Left ventricle myocardium inferior (tissue), 1 donor: ENCODE data around the gene METAP1. TPM values are rescaled to one million over a fixed set of nuclear protein-coding genes. Genes with fewer than 3 reads are reported as not detected.
"Not testable (repeated sequence)": the region's sequence is repeated elsewhere in the genome, so short reads cannot be mapped to it uniquely, and the experiment has no call there.

ENCODE experiments used
- DNase-seq: peaks from one replicate; pipeline ENCODE4 v3.0.0-alpha.2; 2020
- H3K27ac ChIP-seq: fragments of 200-600 bp; replicated peaks from 2 replicates; pipeline ENCODE4 v1.8.0; 2021
- H3K27me3 ChIP-seq: fragments of 200-600 bp; 2 replicates; pipeline ENCODE4 v1.8.0; 2021; ENCODE audit warnings: low read depth
- H3K36me3 ChIP-seq: fragments of 200-600 bp; 2 replicates; pipeline ENCODE4 v1.8.0; 2021
- H3K4me1 ChIP-seq: fragments of 200-600 bp; 2 replicates; pipeline ENCODE4 v1.8.0; 2021
- H3K4me3 ChIP-seq: fragments of 200-600 bp; 2 replicates; pipeline ENCODE4 v1.8.0; 2021; ENCODE audit warnings: mild to moderate bottlenecking, moderate library complexity
- H3K9me3 ChIP-seq: fragments of 200-600 bp; replicated peaks from 2 replicates; pipeline ENCODE4 v1.8.0; 2021
- intact Hi-C: fragments of 100-400 bp; cut with micrococcal nuclease; formaldehyde crosslinking; loops from one replicate; pipeline ENCODE4 v1.11.0; 2022
- total RNA-seq: library from RNA; stranded (reverse); fragmentation: NEBNext Ultra II Directional; extraction: Animal tissue kit (Norgen Biotek cat#: 25700); gene quantifications from one replicate; pipeline ENCODE4 v1.2.1, GENCODE V29; 2021
- TF ChIP-seq, protein P1 (sequence below): fragments of 200-600 bp; IDR thresholded peaks from 2 replicates; pipeline ENCODE4 v1.8.0; 2021; ENCODE audit warnings: antibody characterized with exemption, mild to moderate bottlenecking, borderline replicate concordance
- donor health status: DM: no; HTN: yes; CAD: no; lungs with severe emphysema.

METAP1 gene
- total RNA-seq, 1 donor from 2014 or later, result 50.8 TPM

DNA sequence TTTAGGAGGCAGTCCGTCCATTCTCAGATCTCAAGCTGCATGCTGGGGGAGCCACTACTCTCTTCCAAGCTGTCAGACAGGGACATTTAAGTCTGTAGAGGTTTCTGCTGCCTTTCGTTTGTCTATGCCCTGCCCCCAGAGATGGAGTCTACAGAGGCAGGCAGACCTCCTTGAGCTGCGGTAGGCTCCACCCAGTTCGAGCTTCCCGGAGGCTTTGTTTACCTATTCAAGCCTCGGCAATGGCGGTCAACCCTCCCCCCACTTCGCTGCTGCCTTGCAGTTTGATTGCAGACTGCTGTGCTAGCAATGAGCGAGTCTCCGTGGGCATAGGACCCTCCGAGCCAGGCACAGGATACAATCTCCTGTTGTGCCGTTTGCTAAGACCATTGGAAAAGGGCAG lies 103.8 kb downstream of the METAP1 start:
- H3K4me3 ChIP-seq, result no peak overlapping the region
- DNase-seq, result no peak
- H3K4me1 ChIP-seq, result no peaks in the 10 kb centered on the region
- no peak overlapping the region for H3K27ac ChIP-seq
- TF ChIP-seq, protein P1, sequence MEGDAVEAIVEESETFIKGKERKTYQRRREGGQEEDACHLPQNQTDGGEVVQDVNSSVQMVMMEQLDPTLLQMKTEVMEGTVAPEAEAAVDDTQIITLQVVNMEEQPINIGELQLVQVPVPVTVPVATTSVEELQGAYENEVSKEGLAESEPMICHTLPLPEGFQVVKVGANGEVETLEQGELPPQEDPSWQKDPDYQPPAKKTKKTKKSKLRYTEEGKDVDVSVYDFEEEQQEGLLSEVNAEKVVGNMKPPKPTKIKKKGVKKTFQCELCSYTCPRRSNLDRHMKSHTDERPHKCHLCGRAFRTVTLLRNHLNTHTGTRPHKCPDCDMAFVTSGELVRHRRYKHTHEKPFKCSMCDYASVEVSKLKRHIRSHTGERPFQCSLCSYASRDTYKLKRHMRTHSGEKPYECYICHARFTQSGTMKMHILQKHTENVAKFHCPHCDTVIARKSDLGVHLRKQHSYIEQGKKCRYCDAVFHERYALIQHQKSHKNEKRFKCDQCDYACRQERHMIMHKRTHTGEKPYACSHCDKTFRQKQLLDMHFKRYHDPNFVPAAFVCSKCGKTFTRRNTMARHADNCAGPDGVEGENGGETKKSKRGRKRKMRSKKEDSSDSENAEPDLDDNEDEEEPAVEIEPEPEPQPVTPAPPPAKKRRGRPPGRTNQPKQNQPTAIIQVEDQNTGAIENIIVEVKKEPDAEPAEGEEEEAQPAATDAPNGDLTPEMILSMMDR, result no peak
- no peaks in the 10 kb centered on the region for H3K27me3 ChIP-seq
- intact Hi-C loops, result no loop called here
- H3K36me3 ChIP-seq, result no peaks in the 10 kb centered on the region
- no peaks in the 10 kb centered on the region for H3K9me3 ChIP-seq

DNA sequence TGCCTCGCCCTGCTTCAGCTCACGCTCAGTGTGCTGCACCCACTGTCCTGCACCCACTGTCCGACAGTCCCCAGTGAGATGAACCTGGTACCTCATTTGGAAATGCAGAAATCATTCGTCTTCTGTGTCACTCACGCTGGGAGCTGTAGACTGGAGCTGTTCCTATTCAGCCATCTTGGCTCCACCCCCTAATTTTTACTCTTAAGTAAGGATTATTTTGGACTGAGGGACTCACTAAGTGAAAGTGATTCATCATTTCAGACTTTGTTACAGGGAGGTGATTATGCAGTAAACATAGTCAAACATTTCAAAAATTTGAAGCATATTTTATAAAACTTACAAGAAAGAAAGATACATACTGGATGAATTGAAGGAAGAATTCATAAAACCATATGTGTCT lies 104.3 kb downstream of the METAP1 start:
- H3K27ac ChIP-seq, intact Hi-C loops, DNase-seq, H3K36me3 ChIP-seq, H3K4me1 ChIP-seq, H3K9me3 ChIP-seq, H3K4me3 ChIP-seq, H3K27me3 ChIP-seq: not testable (repeated sequence)

DNA sequence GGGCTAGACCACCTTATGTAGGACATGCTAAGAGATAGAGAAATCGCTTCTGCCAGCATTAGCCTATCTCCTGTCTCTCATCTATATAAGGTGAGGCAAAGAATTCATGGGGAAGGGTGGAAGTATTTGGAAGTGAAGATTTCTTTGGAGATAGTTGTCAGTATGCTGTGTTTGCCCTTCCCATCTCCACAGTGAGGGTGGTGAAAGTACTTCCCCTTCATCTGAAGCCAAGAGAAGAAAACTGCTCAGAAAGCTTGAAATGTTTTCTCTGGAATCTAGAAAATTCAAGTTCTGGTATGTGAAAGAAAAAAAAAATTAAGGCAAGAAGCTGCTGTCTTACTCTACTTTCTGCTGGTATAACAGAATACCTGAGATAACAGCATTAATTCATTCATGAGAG lies 105.4 kb downstream of the METAP1 start:
- Histone ChIP-seq H3K4me3 (no peak overlapping the region), H3K27me3 (no peaks in the 10 kb centered on the region), H3K4me1 (no peaks in the 10 kb centered on the region), H3K9me3 (no peaks in the 10 kb centered on the region), H3K27ac (no peak overlapping the region), H3K36me3 (no peaks in the 10 kb centered on the region)
- TF ChIP-seq, protein P1, result no peak
- intact Hi-C loops, result no loop called here
- DNase-seq, result no peak

DNA sequence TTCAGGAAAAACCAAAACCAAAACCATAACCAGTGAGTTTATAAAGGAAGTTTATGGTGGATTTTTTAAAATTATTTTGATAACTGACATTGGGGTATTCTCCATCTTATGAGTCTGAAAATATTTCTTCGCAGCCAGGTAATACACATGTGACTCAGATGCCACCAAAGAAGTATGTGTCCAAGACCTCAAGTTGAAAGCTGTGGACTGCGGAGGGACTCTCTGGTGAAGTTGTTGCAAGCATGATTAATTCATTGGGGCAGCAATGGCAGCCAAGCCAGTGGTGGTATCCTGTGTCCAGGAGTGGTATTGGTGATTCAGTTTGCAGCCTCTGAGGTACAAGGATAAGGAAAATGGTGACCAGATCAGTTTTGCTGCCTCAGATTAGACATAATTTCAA lies 107.1 kb downstream of the METAP1 start:
- Histone ChIP-seq H3K4me3 (no peak overlapping the region), H3K9me3 (no peaks in the 10 kb centered on the region), H3K27me3 (no peaks in the 10 kb centered on the region), H3K36me3 (no peaks in the 10 kb centered on the region), H3K27ac (no peak overlapping the region), H3K4me1 (no peaks in the 10 kb centered on the region)
- TF ChIP-seq, protein P1, result no peak
- no peak for DNase-seq
- intact Hi-C loops, result no loop called here

DNA sequence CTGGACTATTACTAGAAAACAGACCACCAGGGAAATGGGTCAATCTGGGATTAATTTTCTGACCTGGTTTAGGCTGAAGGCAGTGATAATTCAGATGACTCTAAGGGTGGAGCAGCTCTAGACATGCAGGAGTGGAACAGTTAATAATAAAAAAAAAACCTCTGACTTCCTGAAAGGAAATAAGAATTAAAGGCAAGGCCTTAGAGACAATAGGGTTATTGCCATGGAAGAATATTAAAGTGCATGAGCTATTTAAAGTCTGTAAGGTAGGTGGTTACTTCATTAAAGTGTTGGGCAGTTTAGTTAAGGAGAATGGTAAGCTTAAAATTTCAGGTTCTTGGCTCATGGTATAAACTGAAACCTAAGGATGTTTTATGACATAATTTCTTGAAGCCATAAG lies 107.6 kb downstream of the METAP1 start:
- H3K27me3 ChIP-seq, result no peaks in the 10 kb centered on the region
- no peaks in the 10 kb centered on the region for H3K4me1 ChIP-seq
- no peaks in the 10 kb centered on the region for H3K9me3 ChIP-seq
- DNase-seq, result no peak
- TF ChIP-seq, protein P1, result no peak
- no peak overlapping the region for H3K27ac ChIP-seq
- H3K4me3 ChIP-seq, result no peak overlapping the region
- intact Hi-C loops, result no loop called here
- H3K36me3 ChIP-seq, result no peaks in the 10 kb centered on the region

DNA sequence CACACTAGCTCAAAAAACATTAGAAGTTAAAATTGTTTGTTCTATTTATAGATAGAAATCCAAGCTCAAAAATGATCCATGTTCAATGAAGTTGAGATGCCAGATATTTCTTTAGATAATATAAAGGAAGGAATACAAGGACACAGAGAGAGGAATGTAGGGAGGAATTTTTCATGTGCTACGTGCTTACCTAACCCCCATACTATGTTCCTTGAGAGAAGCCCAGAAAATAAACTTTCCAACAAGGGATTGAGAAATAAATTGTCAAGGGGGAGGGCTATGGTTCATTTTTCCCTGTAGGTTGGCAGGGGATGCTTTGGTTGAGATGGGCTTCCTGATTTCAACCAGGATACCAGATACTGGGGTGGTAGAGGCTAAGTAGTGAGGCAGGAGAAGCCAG lies 108.6 kb downstream of the METAP1 start:
- no peaks in the 10 kb centered on the region for H3K27me3 ChIP-seq
- intact Hi-C loops, result no loop called here
- H3K27ac ChIP-seq, result no peak overlapping the region
- H3K9me3 ChIP-seq, result no peaks in the 10 kb centered on the region
- H3K4me1 ChIP-seq, result no peaks in the 10 kb centered on the region
- H3K4me3 ChIP-seq, result no peak overlapping the region
- H3K36me3 ChIP-seq, result no peaks in the 10 kb centered on the region
- DNase-seq, result no peak
- TF ChIP-seq, protein P1, result no peak

DNA sequence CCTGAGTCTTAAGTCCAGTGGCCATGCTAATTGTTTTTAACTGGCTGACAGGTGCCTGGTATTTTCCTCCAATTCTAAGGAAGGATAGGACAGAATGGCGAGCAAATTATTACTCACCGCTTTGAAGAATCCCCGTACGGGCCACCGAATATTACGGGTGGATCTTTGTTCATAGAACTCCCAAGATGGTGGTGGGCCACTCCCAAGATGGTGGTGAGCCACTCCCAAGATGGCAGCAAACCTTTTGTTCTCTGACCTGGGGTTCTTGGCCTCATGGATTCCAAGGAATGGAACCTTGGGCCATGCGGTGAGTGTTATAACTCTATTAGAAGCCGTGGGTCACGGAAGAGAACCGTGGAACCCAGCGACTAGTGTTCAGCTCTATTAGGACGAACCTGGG lies 113.8 kb downstream of the METAP1 start:
- H3K27me3 ChIP-seq, H3K27ac ChIP-seq, H3K36me3 ChIP-seq, H3K9me3 ChIP-seq, H3K4me1 ChIP-seq, DNase-seq, H3K4me3 ChIP-seq, intact Hi-C loops: not testable (repeated sequence)
